DND-41 (cell line): ENCODE data around the gene CALHM5.

Source experiments
- ATAC-seq: fragments of 200-7000 bp; cut with Tn5 transposase; 3 replicates; pipeline ENCODE4 v1.9.1; 2021; ENCODE audit warnings: low read depth; ENCODE audit not compliant: insufficient read depth
- DNase-seq: peaks from one replicate; pipeline ENCODE4 v3.0.0-alpha.2; 2020
- H2AFZ ChIP-seq: 2 replicates; pipeline ENCODE4 v1.6.0; 2012; ENCODE audit warnings: low read depth, low read length
- H3K27ac ChIP-seq: 2 replicates; pipeline ENCODE4 v1.5.1; 2012; ENCODE audit warnings: low read length, inconsistent platforms
- H3K27me3 ChIP-seq: fragments of 200-600 bp; sonication (generic); 2 replicates; pipeline ENCODE4 v1.6.0; 2012; ENCODE audit warnings: low read length, mild to moderate bottlenecking, inconsistent platforms; ENCODE audit not compliant: insufficient read depth, poor library complexity
- H3K36me3 ChIP-seq: 2 replicates; pipeline ENCODE4 v1.5.1; 2012; ENCODE audit warnings: low read length, inconsistent platforms; ENCODE audit not compliant: insufficient read depth
- H3K4me1 ChIP-seq: 2 replicates; pipeline ENCODE4 v1.5.1; 2012; ENCODE audit warnings: mild to moderate bottlenecking, low read length; ENCODE audit not compliant: insufficient read depth
- H3K4me2 ChIP-seq: 2 replicates; pipeline ENCODE4 v1.6.0; 2012; ENCODE audit warnings: mild to moderate bottlenecking, moderate library complexity, low read length, inconsistent platforms; ENCODE audit not compliant: insufficient read depth
- H3K4me3 ChIP-seq, 2 experiments: fragments of 200-600 bp in 1 of 2; shearing (Covaris generic) in 1 of 2; 2 replicates each; pipeline ENCODE4 v1.5.1; 2012 to 2016; ENCODE audit warnings: inconsistent platforms in 2 of 2, low read length in 2 of 2, mild to moderate bottlenecking in 2 of 2, low read depth in 1 of 2, moderate library complexity in 1 of 2
- H3K79me2 ChIP-seq: 2 replicates; pipeline ENCODE4 v1.6.0; 2012; ENCODE audit warnings: low read length, inconsistent platforms; ENCODE audit not compliant: insufficient read depth
- H3K9ac ChIP-seq: 2 replicates; pipeline ENCODE4 v1.6.0; 2012; ENCODE audit warnings: low read depth, mild to moderate bottlenecking, inconsistent platforms, low read length, moderate library complexity
- H3K9me3 ChIP-seq: 2 replicates; pipeline ENCODE4 v1.5.1; 2012; ENCODE audit warnings: low read length, moderate library complexity, mild to moderate bottlenecking, inconsistent platforms; ENCODE audit not compliant: insufficient read depth, severe bottlenecking
- H4K20me1 ChIP-seq: 2 replicates; pipeline ENCODE4 v1.6.0; 2012; ENCODE audit warnings: low read length; ENCODE audit not compliant: insufficient read depth
- EZH2 ChIP-seq: IDR thresholded peaks from 3 replicates; pipeline ENCODE4 v1.6.1; 2012; ENCODE audit warnings: borderline replicate concordance, low read depth, mild to moderate bottlenecking, moderate library complexity, low read length, inconsistent platforms; ENCODE audit not compliant: severe bottlenecking
- TF ChIP-seq, protein P1 (sequence below): IDR thresholded peaks from 2 replicates; pipeline ENCODE4 v1.5.1; 2012; ENCODE audit warnings: borderline replicate concordance, low read length, moderate library complexity, mild to moderate bottlenecking; ENCODE audit not compliant: poor library complexity, severe bottlenecking; ENCODE audit errors: extremely low read depth

Gene CALHM5

DNA sequence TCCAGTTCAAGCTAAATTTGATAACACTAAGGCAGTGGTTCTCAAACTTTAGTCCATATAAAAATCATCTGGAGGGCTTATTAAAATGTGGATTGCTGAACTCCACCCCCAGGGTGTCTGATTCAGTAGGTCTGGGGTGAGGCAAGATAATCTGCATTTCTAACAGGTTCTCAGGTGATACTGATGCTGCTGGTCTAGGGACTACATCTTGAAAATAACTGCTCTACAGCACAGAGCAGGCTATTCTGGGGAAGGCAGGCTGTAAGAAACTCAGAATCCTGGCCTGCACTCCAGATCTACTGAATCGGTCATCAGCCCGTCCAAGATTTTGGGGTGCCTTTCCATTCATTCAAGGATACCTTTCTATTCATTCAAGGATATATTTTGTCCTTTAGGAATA, 11.5 kb downstream of the CALHM5 start:
- Histone ChIP-seq H3K4me3 (no peak overlapping the region), H3K4me2 (no peak overlapping the region), H3K9me3 (no peaks in the 10 kb centered on the region), H3K27ac (no peak overlapping the region), H3K9ac (no peak overlapping the region), H3K79me2 (no peaks in the 10 kb centered on the region), H3K4me1 (no peaks in the 10 kb centered on the region), H2AFZ (no peak overlapping the region), H3K27me3 (peaks cover 6% of the 10 kb centered on the region), H3K36me3 (no peaks in the 10 kb centered on the region), H4K20me1 (no peaks in the 10 kb centered on the region)
- TF ChIP-seq, protein P1, sequence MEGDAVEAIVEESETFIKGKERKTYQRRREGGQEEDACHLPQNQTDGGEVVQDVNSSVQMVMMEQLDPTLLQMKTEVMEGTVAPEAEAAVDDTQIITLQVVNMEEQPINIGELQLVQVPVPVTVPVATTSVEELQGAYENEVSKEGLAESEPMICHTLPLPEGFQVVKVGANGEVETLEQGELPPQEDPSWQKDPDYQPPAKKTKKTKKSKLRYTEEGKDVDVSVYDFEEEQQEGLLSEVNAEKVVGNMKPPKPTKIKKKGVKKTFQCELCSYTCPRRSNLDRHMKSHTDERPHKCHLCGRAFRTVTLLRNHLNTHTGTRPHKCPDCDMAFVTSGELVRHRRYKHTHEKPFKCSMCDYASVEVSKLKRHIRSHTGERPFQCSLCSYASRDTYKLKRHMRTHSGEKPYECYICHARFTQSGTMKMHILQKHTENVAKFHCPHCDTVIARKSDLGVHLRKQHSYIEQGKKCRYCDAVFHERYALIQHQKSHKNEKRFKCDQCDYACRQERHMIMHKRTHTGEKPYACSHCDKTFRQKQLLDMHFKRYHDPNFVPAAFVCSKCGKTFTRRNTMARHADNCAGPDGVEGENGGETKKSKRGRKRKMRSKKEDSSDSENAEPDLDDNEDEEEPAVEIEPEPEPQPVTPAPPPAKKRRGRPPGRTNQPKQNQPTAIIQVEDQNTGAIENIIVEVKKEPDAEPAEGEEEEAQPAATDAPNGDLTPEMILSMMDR: no peak
- no peak for TF ChIP-seq EZH2
- ATAC-seq (no peak), DNase-seq (no peak)

DNA sequence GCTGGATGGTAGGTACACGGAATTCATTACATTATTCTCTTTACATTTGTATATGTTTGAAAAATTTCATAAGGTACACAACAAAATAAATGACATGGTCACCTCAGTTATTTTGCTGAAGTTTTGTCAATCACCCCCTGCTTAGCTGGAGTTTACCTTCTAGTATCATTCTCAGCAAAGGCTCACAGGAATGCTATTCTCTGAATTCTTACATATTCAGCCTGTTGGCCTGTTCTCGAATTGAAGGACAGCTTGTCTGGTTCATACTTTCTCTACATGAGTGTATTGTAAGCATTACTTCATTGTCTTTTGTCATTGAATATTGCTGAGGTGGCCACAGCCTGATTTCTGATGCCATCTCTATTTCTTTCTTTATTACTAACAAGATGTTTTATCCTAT, 12.8 kb downstream of the CALHM5 start:
- H3K4me1 ChIP-seq: no peaks in the 10 kb centered on the region
- H2AFZ ChIP-seq: no peak overlapping the region
- H3K36me3 ChIP-seq: no peaks in the 10 kb centered on the region
- H3K79me2 ChIP-seq: no peaks in the 10 kb centered on the region
- DNase-seq (no peak), ATAC-seq (no peak)
- H3K9ac ChIP-seq: no peak overlapping the region
- no peak overlapping the region for H3K4me2 ChIP-seq
- H3K4me3 ChIP-seq: no peak overlapping the region
- H3K27ac ChIP-seq: no peak overlapping the region
- no peak for TF ChIP-seq EZH2
- TF ChIP-seq, protein P1: no peak
- no peaks in the 10 kb centered on the region for H3K9me3 ChIP-seq
- H3K27me3 ChIP-seq: peaks cover 6% of the 10 kb centered on the region
- H4K20me1 ChIP-seq: no peaks in the 10 kb centered on the region

DNA sequence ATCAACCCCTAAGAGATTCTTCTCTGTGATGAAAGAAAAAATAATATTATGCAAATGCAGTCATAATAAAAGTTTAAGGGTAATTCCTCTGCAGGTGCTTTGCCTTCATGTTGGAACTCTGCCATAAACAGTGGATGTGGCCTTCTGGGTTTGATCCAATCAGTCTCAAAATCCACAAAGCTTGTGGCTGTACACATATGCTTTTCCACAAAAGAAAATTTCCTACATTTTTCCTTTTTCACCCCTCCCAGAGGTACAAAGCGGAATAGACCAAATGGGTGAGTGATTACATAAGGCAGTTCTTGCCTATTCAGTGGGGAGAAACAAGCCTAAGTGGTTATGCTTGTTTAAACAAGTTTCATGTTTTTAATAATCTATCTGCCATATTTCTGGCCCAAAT, 16.7 kb downstream of the CALHM5 start:
- Histone ChIP-seq H3K27me3 (peaks cover 6% of the 10 kb centered on the region), H4K20me1 (no peaks in the 10 kb centered on the region), H3K79me2 (no peaks in the 10 kb centered on the region), H3K4me2 (no peak overlapping the region), H3K4me3 (no peak overlapping the region), H3K36me3 (no peaks in the 10 kb centered on the region), H2AFZ (no peak overlapping the region), H3K27ac (no peak overlapping the region), H3K9ac (no peak overlapping the region), H3K4me1 (no peaks in the 10 kb centered on the region), H3K9me3 (no peaks in the 10 kb centered on the region)
- DNase-seq (no peak), ATAC-seq (no peak)
- TF ChIP-seq, protein P1: no peak
- no peak for TF ChIP-seq EZH2

GRCh38 chr6:116528780-116529179, 17.3 kb downstream of the CALHM5 start:
- Histone ChIP-seq H3K9me3 (no peaks in the 10 kb centered on the region), H3K4me3 (no peak overlapping the region), H3K9ac (no peak overlapping the region), H4K20me1 (no peaks in the 10 kb centered on the region), H3K4me2 (no peak overlapping the region), H3K27ac (no peak overlapping the region), H2AFZ (no peak overlapping the region), H3K4me1 (no peaks in the 10 kb centered on the region), H3K79me2 (no peaks in the 10 kb centered on the region), H3K36me3 (no peaks in the 10 kb centered on the region), H3K27me3 (peaks cover 10% of the 10 kb centered on the region)
- ATAC-seq: no peak
- DNase-seq: no peak
- TF ChIP-seq, protein P1: no peak
- no peak for TF ChIP-seq EZH2
